Cortex of kidney (tissue), 1 donor: ENCODE measurements around the gene PLCB2.

ENCODE experiments used
- DNase-seq: peaks from one replicate; lab custom pipeline; 2025; lab: John Stamatoyannopoulos, UW

PLCB2 gene

GRCh38 chr15:40323953-40324937 is 16.5 kb upstream of the PLCB2 start:
- DNase-seq, result no peak

DNA sequence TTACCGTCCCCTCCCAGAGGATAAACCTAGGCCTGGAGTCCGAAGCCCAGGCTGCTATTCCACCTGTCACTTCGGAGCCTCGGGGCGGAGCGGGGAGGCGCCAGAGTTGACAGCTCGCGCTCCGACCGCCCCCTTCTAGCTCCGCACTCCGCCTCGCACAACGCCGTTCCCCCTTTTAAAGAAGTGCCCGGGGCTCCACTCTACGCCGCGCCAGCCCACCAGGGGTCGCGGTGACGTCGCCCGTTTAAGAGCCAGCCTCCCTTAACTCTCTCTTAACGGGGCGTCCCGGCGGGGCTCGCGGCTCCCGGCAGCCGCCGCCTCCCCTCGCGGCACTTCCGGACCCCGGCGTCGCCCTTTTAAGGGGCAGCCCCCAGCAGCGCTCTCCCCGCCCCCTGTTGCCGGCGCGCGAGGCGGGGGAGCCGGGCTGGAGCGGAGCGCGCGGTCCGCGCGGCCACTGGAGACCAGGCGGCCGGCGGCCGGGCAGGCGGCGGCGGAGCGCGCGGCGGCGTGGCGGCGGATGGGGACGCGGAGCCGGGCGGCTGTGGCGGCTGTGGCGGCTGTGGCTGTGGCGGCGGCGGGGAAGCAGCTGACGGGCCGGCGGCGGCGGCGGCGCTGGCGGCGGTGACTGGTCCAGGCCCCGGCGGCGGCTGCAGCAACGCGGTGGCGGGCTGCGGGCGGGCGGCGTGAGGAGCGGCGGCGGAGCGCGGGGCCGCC is 15.7 kb upstream of the PLCB2 start, which contains the start of gene INAFM2:
Gene INAFM2 (plus strand): TSS at position 454 of the 714 bp plus-strand sequence. CDS start 364 bp downstream, outside the sequence.
- no peak for DNase-seq

DNA sequence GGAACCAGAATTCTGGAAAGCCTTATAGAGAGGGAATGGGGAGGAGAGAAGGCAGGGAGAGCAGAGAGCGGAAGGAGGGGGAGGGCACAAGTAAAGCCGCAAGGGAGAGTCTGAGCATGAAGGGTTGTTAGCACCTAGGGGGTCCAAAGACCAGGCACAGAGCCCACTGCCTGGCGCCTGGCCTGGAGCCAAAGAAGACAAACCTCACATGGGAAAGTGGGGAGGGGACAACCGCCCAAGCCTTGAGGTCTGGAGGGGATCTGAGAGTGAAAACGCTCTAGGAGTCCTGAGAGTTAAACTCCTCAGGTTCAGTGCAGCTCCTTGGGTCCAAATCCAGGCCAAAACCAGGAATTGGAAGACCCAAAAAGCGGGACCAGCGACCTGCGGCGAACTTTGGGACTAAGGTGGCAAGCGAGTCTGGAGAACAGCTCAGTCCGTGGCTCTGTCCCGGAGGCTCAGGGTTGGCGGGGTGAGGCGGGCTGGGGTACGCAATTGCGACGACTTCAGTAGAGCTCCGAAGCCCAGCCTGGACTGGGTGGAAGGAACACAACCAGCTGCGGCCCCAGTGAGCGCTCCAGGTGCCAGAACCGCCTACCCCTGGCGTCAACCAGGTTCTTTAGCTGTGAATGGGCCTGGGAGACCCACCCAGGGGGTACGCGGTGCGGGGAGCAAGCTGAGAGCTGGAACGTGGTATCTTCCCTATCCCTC is 14.9 kb upstream of the PLCB2 start:
- no peak for DNase-seq

- no peak for DNase-seq
Measured at GRCh38 chr15:40320931-40321371, 13.2 kb upstream of the PLCB2 start.

DNA sequence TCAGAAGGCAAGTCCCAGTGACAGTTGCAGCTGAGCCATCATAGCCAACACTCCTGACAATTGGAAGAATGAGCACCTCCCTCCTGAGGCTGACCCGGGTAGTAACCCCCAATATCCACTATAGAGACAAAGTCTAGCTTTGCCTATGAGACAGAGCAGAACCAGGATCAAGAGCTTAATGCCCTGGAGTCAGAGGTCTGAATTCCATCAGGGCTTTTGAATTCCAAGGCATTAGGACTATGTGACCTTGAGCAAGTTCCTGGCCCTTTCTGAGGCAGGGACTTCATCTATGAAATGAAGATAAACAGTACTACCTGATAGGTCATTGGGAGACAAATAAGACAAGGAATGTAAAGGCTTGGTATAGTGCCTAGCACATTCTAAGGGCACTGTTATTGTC is 12.7 kb upstream of the PLCB2 start:
- DNase-seq, result no peak

- DNase-seq, result no peak
Measured at GRCh38 chr15:40317580-40317979, 9.8 kb upstream of the PLCB2 start.

DNA sequence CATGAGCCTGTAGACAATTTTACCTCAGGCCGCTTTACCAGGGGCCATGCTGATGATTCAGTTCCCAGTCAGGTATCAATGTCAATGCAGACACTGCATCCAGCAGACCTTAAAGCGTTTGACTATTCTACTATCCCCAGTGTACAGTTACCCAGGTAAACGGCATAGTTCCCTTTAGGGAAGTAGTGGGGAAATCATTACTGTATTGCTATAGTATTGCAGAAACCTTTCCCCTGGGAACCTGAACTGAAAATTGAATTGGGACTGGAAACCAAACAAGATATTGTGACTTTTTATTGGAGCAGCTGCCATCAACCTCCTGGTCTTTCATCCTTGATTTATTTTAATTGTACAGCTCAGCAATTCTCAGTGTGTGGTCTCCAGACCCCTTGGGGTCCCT is 9.2 kb upstream of the PLCB2 start:
- DNase-seq, result no peak

DNA sequence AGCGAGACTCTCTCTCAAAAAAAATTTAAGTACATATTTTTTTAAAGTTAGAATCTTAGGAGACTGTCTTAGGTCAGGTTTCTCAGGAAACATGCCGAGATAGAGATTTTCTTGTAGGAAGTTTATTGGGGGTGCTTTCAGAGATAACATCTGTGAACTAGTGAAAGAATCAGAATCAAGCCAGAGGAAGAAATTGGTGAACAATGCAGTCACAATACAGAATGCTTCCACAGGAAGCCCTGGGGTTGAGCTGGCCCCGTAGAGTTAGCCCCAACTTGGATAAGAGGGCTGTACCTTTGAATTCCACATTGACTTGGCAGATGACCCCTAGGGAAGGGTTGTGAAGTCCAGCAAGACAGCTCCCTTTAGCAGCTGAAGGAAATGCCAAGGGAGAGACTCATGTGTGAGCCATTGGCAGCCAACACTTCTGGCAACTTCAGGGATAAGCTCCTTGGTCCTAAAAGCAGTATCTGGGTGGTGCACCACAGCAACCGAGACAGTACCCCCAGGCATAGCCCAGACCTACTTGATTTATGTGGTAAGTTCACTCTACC is 7.1 kb upstream of the PLCB2 start:
- DNase-seq, result no peak

DNA sequence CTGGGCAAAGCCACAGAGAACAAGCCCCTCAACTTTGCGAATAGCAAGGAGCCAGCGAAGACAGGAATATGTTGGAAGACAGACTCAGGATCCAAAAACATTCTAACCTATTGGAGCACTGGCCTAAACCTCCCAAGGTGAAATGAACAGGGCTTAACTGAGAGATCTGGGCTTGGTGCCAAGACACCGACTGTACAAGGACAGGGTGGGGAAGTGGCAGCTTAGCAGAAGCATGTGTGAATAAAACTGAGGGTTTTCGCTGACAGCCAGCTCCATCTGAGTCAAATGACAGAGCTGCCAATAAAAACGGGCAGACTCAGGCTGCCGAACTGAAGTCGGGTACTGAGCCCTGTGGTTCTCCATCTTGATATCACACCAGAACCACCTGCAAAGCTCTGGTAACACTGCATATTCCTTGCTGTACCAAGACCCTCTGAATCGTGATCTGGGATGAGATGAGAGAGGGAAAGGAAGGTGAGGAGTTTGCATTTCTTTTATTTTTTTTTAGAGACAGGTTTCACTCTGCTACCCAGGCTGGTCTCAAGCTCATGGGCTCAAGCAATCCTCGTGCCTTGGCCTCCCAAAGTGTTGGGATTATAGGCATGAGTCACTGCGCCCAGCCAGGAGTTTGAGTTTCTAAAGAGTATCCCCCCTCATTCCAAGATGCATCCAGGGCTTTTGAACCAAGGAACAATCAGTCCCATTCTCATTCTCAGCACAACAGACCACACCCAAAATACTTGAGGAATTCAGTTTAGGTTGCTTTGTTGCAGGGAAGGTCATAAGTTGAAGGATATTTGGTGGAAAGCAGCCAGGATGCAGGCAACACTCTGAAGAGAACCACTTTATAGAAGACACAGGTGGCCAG is 6.0 kb upstream of the PLCB2 start:
- DNase-seq, result no peak

- no peak for DNase-seq
Measured at GRCh38 chr15:40312370-40313158, 4.8 kb upstream of the PLCB2 start.

DNA sequence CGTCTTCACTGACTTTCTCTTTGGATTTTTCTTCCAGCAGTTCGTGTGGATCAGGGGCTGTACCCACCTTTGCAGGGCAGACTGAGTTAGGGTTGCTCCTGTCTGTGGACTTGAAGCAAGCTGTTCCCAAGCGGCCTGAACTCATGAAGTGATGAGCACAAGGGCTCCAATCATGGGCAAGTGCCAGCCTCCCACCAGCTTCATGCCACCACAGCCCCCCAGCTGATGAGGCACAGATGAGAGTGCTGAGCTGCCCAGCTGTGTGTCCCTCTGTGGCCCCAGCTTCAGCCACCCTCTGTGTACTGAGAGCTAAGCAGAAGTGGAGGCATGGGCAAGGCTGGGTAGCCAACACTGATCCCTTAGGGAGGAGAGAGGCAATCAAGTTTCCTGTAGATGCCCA is 3.3 kb upstream of the PLCB2 start:
- DNase-seq, result no peak

DNA sequence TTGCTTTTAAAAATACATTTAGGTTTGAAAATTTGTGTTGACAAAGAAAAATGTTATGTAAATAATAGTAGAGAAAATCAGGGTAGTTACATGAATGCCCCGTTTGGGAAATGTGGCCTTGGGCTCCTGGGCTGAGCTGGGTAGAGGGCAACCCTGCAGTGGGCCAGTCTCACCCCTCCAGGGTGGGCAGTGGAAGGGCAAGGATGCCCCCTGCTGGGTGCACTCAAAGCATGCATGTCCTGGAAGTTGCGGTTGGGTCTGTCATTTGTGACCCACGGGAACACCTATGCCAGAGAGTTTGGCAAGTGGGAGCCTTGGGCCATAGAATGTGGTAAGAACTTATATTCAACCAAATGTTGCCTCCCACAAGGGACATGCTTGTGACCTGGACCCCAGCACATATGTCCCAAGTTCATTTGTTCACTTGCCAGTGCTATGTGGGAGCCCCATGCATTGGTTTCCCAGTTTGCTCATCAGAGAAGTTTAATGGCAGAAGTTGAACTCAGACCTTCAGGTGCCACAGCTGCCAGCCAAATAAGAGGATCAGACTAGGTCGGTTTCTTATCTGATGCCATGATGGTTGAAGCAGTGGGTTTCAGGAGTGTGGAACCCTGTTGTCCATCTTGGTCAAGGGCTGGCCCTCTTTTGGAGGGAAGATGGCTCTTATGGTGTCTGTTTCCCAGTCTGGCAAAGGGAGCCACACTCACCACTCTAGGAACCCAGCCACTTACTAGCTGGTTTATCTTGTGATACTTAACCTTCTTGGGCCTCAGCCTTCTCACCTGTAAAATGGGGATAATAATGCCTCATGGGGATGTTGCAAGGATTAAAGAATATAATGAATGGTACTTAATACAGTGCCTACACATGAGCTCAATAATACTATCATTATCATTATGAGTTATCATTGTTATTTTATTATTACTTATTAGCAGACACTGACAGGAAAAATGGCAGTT is 2.5 kb upstream of the PLCB2 start:
- no peak for DNase-seq

GRCh38 chr15:40309344-40309862 is 1.7 kb upstream of the PLCB2 start:
- DNase-seq, result no peak

DNA sequence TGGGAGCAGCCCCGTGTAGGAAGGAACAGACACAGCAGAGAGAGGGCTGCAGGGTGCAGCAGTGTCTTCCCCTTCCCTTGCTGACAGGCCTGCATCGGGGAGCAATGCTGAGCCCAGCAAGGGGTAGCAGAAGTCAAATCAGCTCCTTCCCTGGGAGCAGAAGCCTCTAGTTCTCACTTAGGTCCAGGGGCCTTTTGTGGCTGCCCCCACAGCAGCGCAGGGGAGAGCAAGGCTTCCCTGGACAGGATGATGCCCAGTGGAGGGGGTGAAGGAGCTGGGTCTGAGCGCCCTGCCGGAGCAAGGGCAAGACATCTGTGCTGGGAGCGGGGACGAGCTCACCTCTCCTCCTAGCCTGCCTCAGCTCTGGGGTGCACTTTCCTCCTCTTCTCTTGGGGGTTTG is 827 bp downstream of the PLCB2 start:
- no peak for DNase-seq

DNA sequence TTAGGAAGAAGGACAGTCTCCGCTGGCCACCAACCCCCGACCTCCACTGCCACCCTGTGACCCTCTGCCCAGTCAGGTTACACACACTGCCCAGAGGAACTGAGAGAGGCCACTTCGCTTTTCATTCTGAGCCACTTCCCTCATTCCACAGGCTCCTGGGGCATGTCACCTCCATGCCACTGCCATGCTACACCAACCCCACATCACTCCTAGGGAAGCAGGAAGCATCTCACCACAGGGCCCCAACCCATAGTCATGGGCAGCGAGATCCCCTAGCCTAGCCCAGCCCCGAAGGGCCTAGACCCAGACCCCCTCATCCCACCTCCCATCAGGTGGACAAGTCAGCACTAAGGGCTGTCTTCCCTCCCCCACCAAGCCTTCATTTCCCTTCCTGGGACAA is 1.4 kb downstream of the PLCB2 start:
- DNase-seq, result no peak

DNA sequence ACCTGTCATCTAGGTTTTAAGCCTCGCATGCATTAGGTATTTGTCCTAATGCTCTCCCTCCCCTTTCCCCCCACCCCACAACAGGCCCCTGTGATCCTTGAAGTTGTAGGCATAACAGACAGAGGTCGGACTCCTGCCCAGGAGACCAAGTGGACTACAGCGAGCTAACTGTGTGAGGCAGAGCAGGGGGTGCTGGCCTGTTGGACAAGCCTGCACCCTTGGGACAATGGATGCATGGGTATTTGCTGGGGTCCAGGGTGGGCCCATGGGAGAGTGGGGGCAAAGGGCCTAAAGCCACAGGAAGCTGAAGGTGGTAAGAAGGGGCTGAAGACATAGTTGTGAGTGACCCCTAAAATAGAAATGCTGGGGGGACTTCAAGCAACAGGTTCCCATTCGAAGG is 2.5 kb downstream of the PLCB2 start:
- no peak for DNase-seq

GRCh38 chr15:40303576-40303975 is 4.2 kb downstream of the PLCB2 start:
- DNase-seq, result no peak

GRCh38 chr15:40302981-40303380 is 4.8 kb downstream of the PLCB2 start:
- DNase-seq, result no peak
